Bronchial epithelial cell (primary cell): Measurements from ENCODE around the gene ZC3H6. TPM values are rescaled to one million over a fixed set of nuclear protein-coding genes. Genes with fewer than 3 reads are reported as not detected.

Experiments used
- DNase-seq: peaks from one replicate; pipeline ENCODE4 v3.0.0-alpha.2; 2010; ENCODE audit warnings: low read depth
- FAIRE-seq: peaks from 2 replicates; lab custom pipeline; 2011; peaks lifted over from hg19 to GRCh38; lab: Jason Lieb, UNC
- H3K27me3 ChIP-seq: 2 replicates; pipeline ENCODE4 v1.5.1; 2011; ENCODE audit warnings: low read length; ENCODE audit not compliant: control insufficient read depth, insufficient read depth
- H3K36me3 ChIP-seq: 2 replicates; pipeline ENCODE4 v1.5.1; 2011; ENCODE audit warnings: low read length; ENCODE audit not compliant: control insufficient read depth, insufficient read depth
- H3K4me3 ChIP-seq: 2 replicates; pipeline ENCODE4 v1.5.1; 2011; ENCODE audit warnings: mild to moderate bottlenecking, low read depth, low read length, control low read depth
- total RNA-seq: library from RNA; depleted of rRNA; stranded (reverse); fragments of >200 nt; gene quantifications from 2 replicates; pipeline ENCODE4 v1.2.1, GENCODE V29; 2014
- TF ChIP-seq, protein P1 (sequence below): IDR thresholded peaks from 2 replicates; pipeline ENCODE4 v1.5.1; 2011; ENCODE audit warnings: mild to moderate bottlenecking, moderate library complexity, low read length, control low read depth, inconsistent platforms; ENCODE audit not compliant: insufficient read depth, severe bottlenecking

Gene ZC3H6
- total RNA-seq, 1 donor from 2014 or later: 3.4 TPM

DNA sequence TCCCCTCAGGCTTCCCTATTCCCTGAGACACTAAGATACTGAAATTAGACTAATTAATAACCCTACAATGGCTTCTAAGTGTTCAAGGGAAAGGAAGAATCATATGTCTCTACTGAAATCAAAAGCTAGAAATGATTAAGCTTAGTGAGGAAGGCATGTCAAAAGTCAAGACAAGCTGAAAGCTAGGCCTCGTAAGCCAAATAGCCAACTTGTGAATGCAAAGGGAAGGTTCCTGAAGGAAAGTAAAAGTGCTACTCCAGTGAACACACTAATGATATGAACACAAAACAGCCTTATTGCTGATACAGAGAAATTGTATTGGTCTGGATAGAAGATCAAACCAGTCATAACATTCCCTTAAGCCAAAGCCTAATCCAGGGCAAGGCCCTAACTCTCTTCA lies 30.5 kb upstream of the ZC3H6 start:
- Histone ChIP-seq H3K27me3 (no peaks in the 10 kb centered on the region), H3K36me3 (peaks cover 3% of the 10 kb centered on the region), H3K4me3 (no peak overlapping the region)
- TF ChIP-seq, protein P1, sequence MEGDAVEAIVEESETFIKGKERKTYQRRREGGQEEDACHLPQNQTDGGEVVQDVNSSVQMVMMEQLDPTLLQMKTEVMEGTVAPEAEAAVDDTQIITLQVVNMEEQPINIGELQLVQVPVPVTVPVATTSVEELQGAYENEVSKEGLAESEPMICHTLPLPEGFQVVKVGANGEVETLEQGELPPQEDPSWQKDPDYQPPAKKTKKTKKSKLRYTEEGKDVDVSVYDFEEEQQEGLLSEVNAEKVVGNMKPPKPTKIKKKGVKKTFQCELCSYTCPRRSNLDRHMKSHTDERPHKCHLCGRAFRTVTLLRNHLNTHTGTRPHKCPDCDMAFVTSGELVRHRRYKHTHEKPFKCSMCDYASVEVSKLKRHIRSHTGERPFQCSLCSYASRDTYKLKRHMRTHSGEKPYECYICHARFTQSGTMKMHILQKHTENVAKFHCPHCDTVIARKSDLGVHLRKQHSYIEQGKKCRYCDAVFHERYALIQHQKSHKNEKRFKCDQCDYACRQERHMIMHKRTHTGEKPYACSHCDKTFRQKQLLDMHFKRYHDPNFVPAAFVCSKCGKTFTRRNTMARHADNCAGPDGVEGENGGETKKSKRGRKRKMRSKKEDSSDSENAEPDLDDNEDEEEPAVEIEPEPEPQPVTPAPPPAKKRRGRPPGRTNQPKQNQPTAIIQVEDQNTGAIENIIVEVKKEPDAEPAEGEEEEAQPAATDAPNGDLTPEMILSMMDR: no peak
- FAIRE-seq: no peak
- DNase-seq: no peak

DNA sequence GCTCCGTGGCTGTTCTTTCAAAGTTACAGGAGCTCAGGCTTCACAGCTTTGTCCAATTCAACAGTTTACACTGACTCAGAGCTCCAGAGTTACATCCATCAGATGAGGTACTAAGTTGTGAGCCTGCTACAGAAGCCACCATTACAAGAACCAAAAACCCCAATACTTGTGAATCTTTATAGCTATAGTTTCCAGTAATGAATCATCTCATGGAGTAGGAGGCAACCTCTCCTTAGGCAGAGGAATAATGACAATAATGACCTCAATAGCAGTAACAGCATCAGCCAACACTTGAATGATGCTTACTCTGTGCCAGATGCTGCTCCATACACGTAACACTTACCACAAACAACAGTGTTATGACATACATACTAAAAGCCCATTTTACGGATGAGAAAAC lies 24.1 kb upstream of the ZC3H6 start:
- TF ChIP-seq, protein P1: no peak
- H3K27me3 ChIP-seq: no peaks in the 10 kb centered on the region
- FAIRE-seq (no peak), DNase-seq (no peak)
- peaks cover 3% of the 10 kb centered on the region for H3K36me3 ChIP-seq
- H3K4me3 ChIP-seq: no peak overlapping the region

DNA sequence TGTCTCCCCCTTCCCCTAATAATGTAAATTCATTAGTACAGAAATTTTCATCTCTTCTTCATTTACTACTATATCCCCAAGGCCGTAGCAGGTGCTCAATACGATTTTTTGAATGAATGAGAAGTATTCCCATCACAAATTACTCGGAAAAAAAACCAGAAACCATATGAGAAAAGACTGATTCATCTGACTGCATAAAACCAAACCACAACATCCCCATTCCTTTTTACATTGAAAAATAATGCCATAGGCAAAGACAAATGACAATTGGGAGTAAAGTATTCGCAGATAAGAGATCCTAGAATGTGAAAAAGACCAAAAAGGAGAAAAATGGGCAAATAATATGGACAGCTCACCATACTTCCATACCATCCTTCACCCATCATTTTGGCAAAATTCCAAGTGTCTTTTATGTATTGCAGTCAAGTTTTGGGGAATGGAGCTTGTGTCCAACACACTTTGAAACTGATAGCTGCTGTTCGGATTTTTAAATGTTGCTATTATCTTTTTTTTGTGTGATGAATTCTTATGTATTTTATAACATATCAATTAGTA lies 22.1 kb upstream of the ZC3H6 start:
- Histone ChIP-seq H3K4me3 (no peak overlapping the region), H3K36me3 (peaks cover 1% of the 10 kb centered on the region), H3K27me3 (no peaks in the 10 kb centered on the region)
- DNase-seq: no peak
- TF ChIP-seq, protein P1: no peak
- FAIRE-seq: no peak

DNA sequence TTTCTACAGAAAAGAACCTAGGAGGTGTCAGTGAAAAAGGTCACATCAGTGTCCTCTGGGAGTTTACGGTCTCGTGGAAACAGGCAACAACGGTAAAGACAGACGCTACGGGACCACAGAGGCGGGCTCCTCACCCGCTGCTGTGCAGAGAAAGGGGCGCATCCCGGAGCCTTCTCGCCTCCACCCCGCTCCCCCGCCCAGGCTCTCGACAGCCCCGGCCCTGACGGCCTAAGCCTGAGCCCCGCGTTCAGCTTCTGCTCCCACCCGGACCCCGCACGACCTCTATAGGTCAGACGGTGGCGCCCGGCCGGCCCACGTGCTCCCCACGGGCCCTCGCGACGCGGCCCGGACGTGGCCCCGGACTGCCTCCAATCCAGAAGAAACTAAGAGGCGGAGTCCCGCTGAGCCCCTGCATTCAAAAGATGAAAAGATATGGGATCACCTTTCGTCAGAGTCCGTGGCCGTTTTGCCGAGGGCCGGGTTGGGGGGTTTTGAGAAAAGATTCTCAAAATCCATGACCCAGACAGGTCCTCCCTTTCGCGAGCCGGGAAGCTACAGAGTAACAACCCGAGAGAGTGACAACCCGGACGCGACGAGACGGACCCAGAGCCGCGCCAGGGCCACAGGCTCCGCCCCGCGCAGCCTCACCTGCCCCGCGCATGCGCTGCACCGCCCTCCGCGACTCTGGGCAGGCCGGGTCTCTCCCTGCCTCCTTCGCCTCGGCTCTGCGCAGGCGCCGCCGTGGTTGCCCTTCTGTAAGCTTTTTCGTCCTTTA lies 20.7 kb upstream of the ZC3H6 start, which contains the start of gene ZC3H8:
TSS of gene ZC3H8 (minus strand) at position 577 of the 775 bp plus-strand sequence. CDS start at position 516, 61 bp downstream.
- H3K27me3 ChIP-seq: no peaks in the 10 kb centered on the region
- peak within 1 kb of the TSS; percentile 87 for H3K4me3 ChIP-seq
- FAIRE-seq: no peak
- peak; percentile 77 for DNase-seq
- TF ChIP-seq, protein P1: no peak
- no peaks in the 10 kb centered on the region for H3K36me3 ChIP-seq

DNA sequence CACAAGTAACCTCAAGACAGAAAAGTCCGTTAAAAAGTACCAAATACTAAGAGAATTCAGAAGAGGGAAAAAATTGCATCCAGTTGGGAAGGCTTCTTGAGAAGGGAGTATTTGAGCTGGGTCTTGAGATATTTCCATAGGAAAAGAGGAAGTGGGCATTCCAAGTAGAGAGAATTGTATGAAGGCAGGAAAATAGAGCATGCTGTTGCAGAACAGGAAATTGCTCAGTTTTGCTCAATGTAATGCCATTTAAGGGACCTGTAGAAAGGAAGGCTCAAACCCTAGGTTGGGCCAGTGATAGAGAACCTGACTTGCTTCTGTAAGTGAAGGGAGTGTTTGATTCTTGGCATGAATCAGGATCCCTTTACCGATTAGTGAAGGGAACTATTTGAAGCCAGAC lies 19.5 kb upstream of the ZC3H6 start:
- DNase-seq: no peak
- Histone ChIP-seq H3K4me3 (no peak overlapping the region), H3K27me3 (no peaks in the 10 kb centered on the region), H3K36me3 (no peaks in the 10 kb centered on the region)
- TF ChIP-seq, protein P1: no peak
- FAIRE-seq: no peak
